ENCODE data around the gene REG3A.

REG3A gene

DNA sequence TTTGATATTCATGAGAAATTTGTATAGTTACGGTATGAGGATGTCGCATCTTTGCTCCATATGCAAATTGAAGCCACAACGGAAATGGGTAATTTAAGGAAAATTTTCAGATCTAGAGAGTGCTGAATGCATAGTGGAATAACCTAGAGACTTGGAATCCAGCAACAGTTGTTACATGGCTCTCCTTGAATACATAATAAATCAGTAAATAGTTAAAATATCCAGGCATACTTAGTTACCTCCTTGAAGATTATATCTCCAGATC, 33.9 kb downstream of the REG3A start:
- no peak overlapping the region for H2AFZ ChIP-seq (ENCODE audit: low read depth, low read length)
- H4K20me1 ChIP-seq (ENCODE audit: insufficient read depth, low read length), result no peaks in the 10 kb centered on the region
- TF ChIP-seq EZH2phosphoT487 (IDR thresholded peaks at IDR 0.05; ENCODE audit: low read depth), result no peak
- TF ChIP-seq, protein P1, sequence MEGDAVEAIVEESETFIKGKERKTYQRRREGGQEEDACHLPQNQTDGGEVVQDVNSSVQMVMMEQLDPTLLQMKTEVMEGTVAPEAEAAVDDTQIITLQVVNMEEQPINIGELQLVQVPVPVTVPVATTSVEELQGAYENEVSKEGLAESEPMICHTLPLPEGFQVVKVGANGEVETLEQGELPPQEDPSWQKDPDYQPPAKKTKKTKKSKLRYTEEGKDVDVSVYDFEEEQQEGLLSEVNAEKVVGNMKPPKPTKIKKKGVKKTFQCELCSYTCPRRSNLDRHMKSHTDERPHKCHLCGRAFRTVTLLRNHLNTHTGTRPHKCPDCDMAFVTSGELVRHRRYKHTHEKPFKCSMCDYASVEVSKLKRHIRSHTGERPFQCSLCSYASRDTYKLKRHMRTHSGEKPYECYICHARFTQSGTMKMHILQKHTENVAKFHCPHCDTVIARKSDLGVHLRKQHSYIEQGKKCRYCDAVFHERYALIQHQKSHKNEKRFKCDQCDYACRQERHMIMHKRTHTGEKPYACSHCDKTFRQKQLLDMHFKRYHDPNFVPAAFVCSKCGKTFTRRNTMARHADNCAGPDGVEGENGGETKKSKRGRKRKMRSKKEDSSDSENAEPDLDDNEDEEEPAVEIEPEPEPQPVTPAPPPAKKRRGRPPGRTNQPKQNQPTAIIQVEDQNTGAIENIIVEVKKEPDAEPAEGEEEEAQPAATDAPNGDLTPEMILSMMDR (IDR thresholded peaks at IDR 0.05; ENCODE audit: low read depth, low read length), result no peak
- no peak overlapping the region for H3K9ac ChIP-seq (ENCODE audit: low read length)
- no peaks in the 10 kb centered on the region for H3K36me3 ChIP-seq (replicated peaks; ENCODE audit: low read depth, low read length)
- no peaks in the 10 kb centered on the region for H3K9me3 ChIP-seq (ENCODE audit: insufficient read depth, low read length)
- no peaks in the 10 kb centered on the region for H3K27me3 ChIP-seq (ENCODE audit: low read depth, low read length)
- no peak overlapping the region for H3K4me2 ChIP-seq (ENCODE audit: low read length)
- no peaks in the 10 kb centered on the region for H3K4me1 ChIP-seq (ENCODE audit: low read length)
- H3K79me2 ChIP-seq (ENCODE audit: low read length), result no peaks in the 10 kb centered on the region
- no peak overlapping the region for H3K27ac ChIP-seq (ENCODE audit: low read length)
- no peak overlapping the region for H3K4me3 ChIP-seq (ENCODE audit: low read length)

GRCh38 chr2:79124907-79125720, 34.4 kb downstream of the REG3A start:
- Histone ChIP-seq H3K9me3 (ENCODE audit: insufficient read depth, low read length) (no peaks in the 10 kb centered on the region), H3K27ac (ENCODE audit: low read length) (no peak overlapping the region)
- no peak for TF ChIP-seq EZH2phosphoT487 (IDR thresholded peaks at IDR 0.05; ENCODE audit: low read depth)
- TF ChIP-seq, protein P1 (IDR thresholded peaks at IDR 0.05; ENCODE audit: low read depth, low read length), result no peak

GRCh38 chr2:79122676-79123075, 36.9 kb downstream of the REG3A start:
- H3K9ac ChIP-seq (ENCODE audit: low read length), result no peak overlapping the region
- no peaks in the 10 kb centered on the region for H3K9me3 ChIP-seq (ENCODE audit: insufficient read depth, low read length)
- no peak overlapping the region for H2AFZ ChIP-seq (ENCODE audit: low read depth, low read length)
- no peak overlapping the region for H3K4me3 ChIP-seq (ENCODE audit: low read length)
- no peaks in the 10 kb centered on the region for H3K4me1 ChIP-seq (ENCODE audit: low read length)
- no peak overlapping the region for H3K4me2 ChIP-seq (ENCODE audit: low read length)
- no peaks in the 10 kb centered on the region for H3K79me2 ChIP-seq (ENCODE audit: low read length)
- no peaks in the 10 kb centered on the region for H3K36me3 ChIP-seq (replicated peaks; ENCODE audit: low read depth, low read length)
- H4K20me1 ChIP-seq (ENCODE audit: insufficient read depth, low read length), result no peaks in the 10 kb centered on the region
- TF ChIP-seq, protein P1 (IDR thresholded peaks at IDR 0.05; ENCODE audit: low read depth, low read length), result no peak
- no peak for TF ChIP-seq EZH2phosphoT487 (IDR thresholded peaks at IDR 0.05; ENCODE audit: low read depth)
- no peak overlapping the region for H3K27ac ChIP-seq (ENCODE audit: low read length)
- no peaks in the 10 kb centered on the region for H3K27me3 ChIP-seq (ENCODE audit: low read depth, low read length)

More at GRCh38 chr2:79124907-79125720, 34.4 kb downstream of the REG3A start:
- Histone ChIP-seq H4K20me1 (ENCODE audit: insufficient read depth, low read length) (no peaks in the 10 kb centered on the region), H3K79me2 (ENCODE audit: low read length) (no peaks in the 10 kb centered on the region), H3K36me3 (replicated peaks; ENCODE audit: low read depth, low read length) (no peaks in the 10 kb centered on the region), H3K9ac (ENCODE audit: low read length) (no peak overlapping the region), H3K4me1 (ENCODE audit: low read length) (no peaks in the 10 kb centered on the region), H3K4me3 (ENCODE audit: low read length) (no peak overlapping the region), H3K4me2 (ENCODE audit: low read length) (no peak overlapping the region), H3K27me3 (ENCODE audit: low read depth, low read length) (no peaks in the 10 kb centered on the region), H2AFZ (ENCODE audit: low read depth, low read length) (no peak overlapping the region)

DNA sequence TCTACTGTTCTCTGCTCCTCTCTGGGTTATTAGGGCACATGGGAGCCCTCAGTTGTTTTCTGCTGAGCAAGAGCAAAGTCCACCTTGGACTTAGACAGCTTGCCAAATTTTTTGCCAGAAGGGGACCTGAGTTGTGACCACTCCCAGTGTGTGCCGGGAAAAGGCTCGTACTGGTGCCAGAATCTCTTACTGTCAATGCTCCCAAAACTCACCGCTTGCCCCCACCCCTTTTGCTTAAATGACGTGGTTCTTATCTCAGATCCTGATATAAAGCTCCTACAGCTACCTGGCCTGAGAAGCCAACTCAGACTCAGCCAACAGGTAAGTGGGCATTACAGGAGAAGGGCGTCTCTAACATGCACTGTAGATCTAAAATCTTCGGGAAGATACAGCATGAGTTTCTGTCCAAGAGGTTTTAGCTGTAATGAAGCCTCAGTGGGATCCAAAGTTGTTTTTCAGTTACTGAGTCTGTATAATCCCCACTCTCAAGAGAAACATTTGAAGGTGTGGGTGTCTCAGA, 39.3 kb downstream of the REG3A start, which contains the start of gene REG1A:
Gene REG1A, plus strand, starts transcription at position 295 of the 520 bp plus-strand sequence. CDS start 374 bp downstream, outside the sequence.
- no peak for TF ChIP-seq EZH2phosphoT487 (IDR thresholded peaks at IDR 0.05; ENCODE audit: low read depth)
- TF ChIP-seq, protein P1 (IDR thresholded peaks at IDR 0.05; ENCODE audit: low read depth, low read length), result no peak
- Histone ChIP-seq H3K36me3 (replicated peaks; ENCODE audit: low read depth, low read length) (no peaks in the 10 kb centered on the region), H3K9me3 (ENCODE audit: insufficient read depth, low read length) (no peaks in the 10 kb centered on the region), H4K20me1 (ENCODE audit: insufficient read depth, low read length) (no peaks in the 10 kb centered on the region), H3K4me3 (ENCODE audit: low read length) (no peak within 1 kb of the TSS), H3K27ac (ENCODE audit: low read length) (no peak within 1 kb of the TSS), H3K4me1 (ENCODE audit: low read length) (peaks cover under 1% of the 10 kb centered on the region; the same call in 1 of the 2 replicates), H3K27me3 (ENCODE audit: low read depth, low read length) (no peaks in the 10 kb centered on the region), H3K4me2 (ENCODE audit: low read length) (no peak within 1 kb of the TSS), H2AFZ (ENCODE audit: low read depth, low read length) (no peak within 1 kb of the TSS), H3K79me2 (ENCODE audit: low read length) (no peaks in the 10 kb centered on the region), H3K9ac (ENCODE audit: low read length) (no peak within 1 kb of the TSS)
